ENCODE data around the gene DEAF1. TPM values are rescaled to one million over a fixed set of nuclear protein-coding genes. Genes with fewer than 3 reads are reported as not detected.

Gene DEAF1
- total and polyA plus RNA-seq, 3 experiments from 2014 or later, result 36.3 to 54.6 (median 52.1) TPM

GRCh38 chr11:620935-621814 lies 73.8 kb downstream of the DEAF1 start:
- ChIA-PET CTCF (no interaction called here), POLR2A (no interaction called here)
- Mint-ChIP-seq H3K9me3 (no peaks in the 10 kb centered on the region), H3K36me3 (peaks cover 0 to 1% (median 0%) of the 10 kb centered on the region in 3 donors), H3K4me3 (no peak overlapping the region), H3K27me3 (peaks cover 7 to 9% of the 10 kb centered on the region in 2 donors), H3K4me1 (peaks cover 0 to 3% (median 1%) of the 10 kb centered on the region in 3 donors), H3K27ac (no peak overlapping the region)
- H3K27ac ChIP-seq (ENCODE audit: low read depth, low read length), result no peak overlapping the region
- H3K9me3 ChIP-seq (ENCODE audit: low read length), result no peaks in the 10 kb centered on the region
- no peaks in the 10 kb centered on the region for H3K36me3 ChIP-seq (ENCODE audit: insufficient read depth, low read length)
- DNase-seq, result no peak
- H3K4me1 ChIP-seq (ENCODE audit: insufficient read depth, low read length), result no peaks in the 10 kb centered on the region
- H3K4me3 ChIP-seq (ENCODE audit: low read length), result no peak overlapping the region
- H3K27me3 ChIP-seq (ENCODE audit: insufficient read depth, low read length, poor library complexity, severe bottlenecking), result peaks cover 4% of the 10 kb centered on the region

- Histone ChIP-seq H3K4me1 (ENCODE audit: insufficient read depth, low read length) (no peaks in the 10 kb centered on the region), H3K4me3 (ENCODE audit: low read length) (no peak overlapping the region), H3K27ac (ENCODE audit: low read depth, low read length) (no peak overlapping the region), H3K9me3 (ENCODE audit: low read length) (no peaks in the 10 kb centered on the region), H3K27me3 (ENCODE audit: insufficient read depth, low read length, poor library complexity, severe bottlenecking) (no peaks in the 10 kb centered on the region), H3K36me3 (ENCODE audit: insufficient read depth, low read length) (no peaks in the 10 kb centered on the region)
- POLR2A ChIA-PET, result no interaction called here
- peaks cover 2 to 6% of the 10 kb centered on the region in 2 donors for H3K27me3 Mint-ChIP-seq
- peaks cover 0 to 7% (median 3%) of the 10 kb centered on the region in 3 donors for H3K4me1 Mint-ChIP-seq
- CTCF ChIA-PET, result no interaction called here
- H3K9me3 Mint-ChIP-seq, result no peaks in the 10 kb centered on the region
- peaks cover 0 to 7% (median 0%) of the 10 kb centered on the region in 3 donors for H3K36me3 Mint-ChIP-seq
- no peak overlapping the region for H3K4me3 Mint-ChIP-seq
- DNase-seq, result no peak
- H3K27ac Mint-ChIP-seq, result no peak overlapping the region
Observed at GRCh38 chr11:620201-620600, 74.8 kb downstream of the DEAF1 start.

- Histone ChIP-seq H3K27ac (ENCODE audit: low read depth, low read length) (no peak overlapping the region), H3K4me3 (ENCODE audit: low read length) (no peak overlapping the region), H3K9me3 (ENCODE audit: low read length) (no peaks in the 10 kb centered on the region), H3K4me1 (ENCODE audit: insufficient read depth, low read length) (peaks cover 3% of the 10 kb centered on the region), H3K27me3 (ENCODE audit: insufficient read depth, low read length, poor library complexity, severe bottlenecking) (no peaks in the 10 kb centered on the region), H3K36me3 (ENCODE audit: insufficient read depth, low read length) (no peaks in the 10 kb centered on the region)
- Mint-ChIP-seq H3K27me3 (peaks cover 2 to 6% of the 10 kb centered on the region in 2 donors), H3K4me3 (no peak overlapping the region), H3K9me3 (no peaks in the 10 kb centered on the region), H3K4me1 (peaks cover 0 to 8% (median 3%) of the 10 kb centered on the region in 3 donors), H3K36me3 (peaks cover 0 to 7% (median 0%) of the 10 kb centered on the region in 3 donors), H3K27ac (no peak overlapping the region)
- ChIA-PET POLR2A (no interaction called here), CTCF (no interaction called here)
- DNase-seq, result no peak
Observed at GRCh38 chr11:619628-620050, 75.4 kb downstream of the DEAF1 start.

GRCh38 chr11:618856-619627 lies 76.0 kb downstream of the DEAF1 start:
- Histone ChIP-seq H3K9me3 (ENCODE audit: low read length) (no peaks in the 10 kb centered on the region), H3K36me3 (ENCODE audit: insufficient read depth, low read length) (no peaks in the 10 kb centered on the region), H3K4me3 (ENCODE audit: low read length) (no peak overlapping the region), H3K4me1 (ENCODE audit: insufficient read depth, low read length) (peaks cover 9% of the 10 kb centered on the region), H3K27ac (ENCODE audit: low read depth, low read length) (no peak overlapping the region), H3K27me3 (ENCODE audit: insufficient read depth, low read length, poor library complexity, severe bottlenecking) (no peaks in the 10 kb centered on the region)
- no peak for DNase-seq
- Mint-ChIP-seq H3K9me3 (no peaks in the 10 kb centered on the region), H3K27ac (no peak overlapping the region), H3K4me3 (peak overlapping the region in 1 of 7 donors; percentile 23), H3K36me3 (peaks cover 0 to 12% (median 0%) of the 10 kb centered on the region in 3 donors), H3K27me3 (peaks cover 2 to 6% of the 10 kb centered on the region in 2 donors), H3K4me1 (peaks cover 0 to 14% (median 8%) of the 10 kb centered on the region in 3 donors)
- POLR2A ChIA-PET, result no interaction called here
- CTCF ChIA-PET, result no interaction called here

GRCh38 chr11:617912-618682 lies 76.9 kb downstream of the DEAF1 start:
- Mint-ChIP-seq H3K4me3 (peak overlapping the region in 2 of 7 donors; percentile 23 to 82), H3K27ac (peak overlapping the region in 1 of 8 donors; percentile 50), H3K9me3 (no peaks in the 10 kb centered on the region), H3K36me3 (peaks cover 0 to 13% (median 0%) of the 10 kb centered on the region in 3 donors), H3K27me3 (peaks cover under 1 to 2% of the 10 kb centered on the region in 2 donors), H3K4me1 (peaks cover 0 to 23% (median 8%) of the 10 kb centered on the region in 3 donors)
- H3K4me3 ChIP-seq (ENCODE audit: low read length), result no peak overlapping the region
- DNase-seq, result no peak
- H3K4me1 ChIP-seq (ENCODE audit: insufficient read depth, low read length), result peaks cover 17% of the 10 kb centered on the region
- H3K27ac ChIP-seq (ENCODE audit: low read depth, low read length), result no peak overlapping the region
- ChIA-PET POLR2A (no interaction called here), CTCF (no interaction called here)
- H3K36me3 ChIP-seq (ENCODE audit: insufficient read depth, low read length), result peaks cover 1% of the 10 kb centered on the region
- H3K27me3 ChIP-seq (ENCODE audit: insufficient read depth, low read length, poor library complexity, severe bottlenecking), result no peaks in the 10 kb centered on the region
- H3K9me3 ChIP-seq (ENCODE audit: low read length), result no peaks in the 10 kb centered on the region

GRCh38 chr11:617199-617911 lies 77.7 kb downstream of the DEAF1 start:
- Histone ChIP-seq H3K27me3 (ENCODE audit: insufficient read depth, low read length, poor library complexity, severe bottlenecking) (no peaks in the 10 kb centered on the region), H3K4me1 (ENCODE audit: insufficient read depth, low read length) (peaks cover 18% of the 10 kb centered on the region), H3K27ac (ENCODE audit: low read depth, low read length) (no peak overlapping the region), H3K4me3 (ENCODE audit: low read length) (no peak overlapping the region), H3K9me3 (ENCODE audit: low read length) (no peaks in the 10 kb centered on the region), H3K36me3 (ENCODE audit: insufficient read depth, low read length) (peaks cover 9% of the 10 kb centered on the region)
- peak overlapping the region in 1 of 7 donors; percentile 40 for H3K4me3 Mint-ChIP-seq
- peak in 1 of 5 donors; percentile 49 for DNase-seq
- POLR2A ChIA-PET, result no interaction called here
- H3K27me3 Mint-ChIP-seq, result peaks cover 0 to 2% of the 10 kb centered on the region in 2 donors
- H3K4me1 Mint-ChIP-seq, result peaks cover 0 to 25% (median 8%) of the 10 kb centered on the region in 3 donors
- H3K9me3 Mint-ChIP-seq, result no peaks in the 10 kb centered on the region
- no peak overlapping the region for H3K27ac Mint-ChIP-seq
- CTCF ChIA-PET, result no interaction called here
- peaks cover 0 to 19% (median 0%) of the 10 kb centered on the region in 3 donors for H3K36me3 Mint-ChIP-seq
